ENCODE data around the gene TCF7L2.
"Not testable (repeated sequence)": the region's sequence is repeated elsewhere in the genome, so short reads cannot be mapped to it uniquely, and the experiment has no call there.

Gene TCF7L2

DNA sequence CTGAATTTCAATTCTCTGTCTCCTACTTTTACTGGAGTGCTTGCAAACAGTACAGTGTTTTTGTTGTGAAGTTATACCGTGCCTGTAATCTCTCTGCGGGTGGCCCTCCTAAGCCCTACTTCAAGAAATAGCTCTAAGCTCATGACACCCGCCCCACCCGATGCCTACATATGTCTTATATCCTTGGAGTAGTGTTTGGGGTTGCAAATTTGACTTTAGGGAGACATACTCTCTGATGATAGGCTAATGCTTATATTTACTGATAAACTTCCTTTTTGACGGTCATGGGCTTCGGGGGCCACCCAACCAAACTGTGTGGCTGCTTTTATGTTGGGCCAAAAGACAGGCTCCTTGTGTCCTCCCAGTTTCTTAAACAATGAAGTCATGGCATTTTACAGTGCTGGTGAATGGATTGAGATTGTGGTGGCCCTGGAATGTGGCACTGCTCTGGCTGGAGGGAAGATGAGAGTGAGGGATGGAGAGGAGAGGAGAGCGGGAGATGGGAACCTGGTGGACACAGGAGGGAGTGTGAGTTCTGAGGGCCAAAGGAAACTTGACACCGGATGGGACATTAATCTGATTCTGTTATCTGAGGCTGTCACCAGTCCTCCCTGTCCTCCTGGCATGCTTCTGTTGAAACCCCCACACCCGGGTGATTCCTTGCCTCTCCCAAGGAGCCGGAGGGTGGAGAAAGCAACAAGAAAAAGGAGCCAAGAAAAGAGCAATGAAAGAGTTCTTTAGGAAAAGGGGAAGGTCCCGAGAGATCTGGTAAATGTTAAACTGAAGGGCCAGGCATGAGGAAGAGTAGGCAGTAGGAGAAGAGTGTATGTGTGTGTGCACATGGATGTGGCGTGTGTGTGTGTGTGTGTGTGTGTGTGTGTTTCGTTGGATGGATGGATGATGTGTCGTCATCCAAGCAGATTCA is 113.3 kb downstream of the TCF7L2 start:
- WGBS (ENCODE audit: insufficient coverage) = 92% methylated on average over 5 of the region's 14 CpGs
- no peaks in the 10 kb centered on the region for H3K27me3 ChIP-seq (replicated peaks in 2 of 5; ENCODE audit: control insufficient read depth in 4 of 5, insufficient read depth in 5 of 5, low read length in 4 of 5)
- CTCF ChIA-PET = interaction anchor here (1.2 kb wide), 1 partner anchor 11 kb away, joined by 3 read pairs; no protein-coding TSS in a partner anchor
- no peaks in the 10 kb centered on the region for H3K9me3 ChIP-seq (ENCODE audit: control extremely low read depth in 1 of 5, control insufficient read depth in 4 of 5, insufficient read depth in 2 of 5, low read depth in 1 of 5, low read length in 4 of 5)
- peaks cover 0 to 4% (median under 1%) of the 10 kb centered on the region in 4 experiments for H3K36me3 ChIP-seq (ENCODE audit: control insufficient read depth in 4 of 4, insufficient read depth in 4 of 4, low read length in 3 of 4)
- H3K4me3 ChIP-seq (ENCODE audit: control insufficient read depth in 1 of 7, extremely low read depth in 1 of 7, insufficient read depth in 4 of 7, low read depth in 2 of 7, low read length in 6 of 7) = no peak overlapping the region
- H3K27ac ChIP-seq (ENCODE audit: insufficient read depth in 1 of 2, low read depth in 1 of 2, low read length in 2 of 2, poor library complexity in 1 of 2, severe bottlenecking in 2 of 2) = no peak overlapping the region
- POLR2A ChIA-PET = no interaction called here
- peaks cover 9 to 30% (median 25%) of the 10 kb centered on the region in 4 experiments for H3K4me1 ChIP-seq (ENCODE audit: control extremely low read depth in 1 of 4, control insufficient read depth in 4 of 4, insufficient read depth in 4 of 4, low read length in 3 of 4)
- no peak for DNase-seq

DNA sequence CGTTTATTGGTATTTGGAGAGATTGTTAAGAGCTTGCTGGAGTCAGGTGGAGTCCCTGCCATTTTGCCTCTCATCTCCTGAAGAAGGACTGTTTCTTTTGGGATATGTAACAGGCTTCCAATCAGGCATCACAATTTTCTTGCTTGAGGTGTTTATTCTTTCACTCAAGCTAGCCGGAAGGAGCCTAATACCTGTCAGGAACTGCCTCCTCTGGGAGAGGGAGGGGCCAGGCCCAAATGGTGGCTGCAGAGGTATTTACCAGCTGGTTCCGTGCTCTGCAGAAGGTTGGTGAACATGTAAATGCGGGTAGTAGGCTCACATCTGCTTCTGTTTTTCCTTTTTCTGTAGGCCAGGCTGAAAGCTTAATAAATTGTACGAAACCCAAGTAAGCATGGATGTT is 114.0 kb downstream of the TCF7L2 start:
- WGBS (ENCODE audit: insufficient coverage) = 100% methylated on average over 4 of the region's 5 CpGs

GRCh38 chr10:113066120-113066519 is 116.1 kb downstream of the TCF7L2 start:
- H3K27ac ChIP-seq (ENCODE audit: insufficient read depth in 1 of 2, low read depth in 1 of 2, low read length in 2 of 2, poor library complexity in 1 of 2, severe bottlenecking in 2 of 2); H3K9me3 ChIP-seq (ENCODE audit: control extremely low read depth in 1 of 5, control insufficient read depth in 4 of 5, insufficient read depth in 2 of 5, low read depth in 1 of 5, low read length in 4 of 5); H3K4me3 ChIP-seq (ENCODE audit: control insufficient read depth in 1 of 7, extremely low read depth in 1 of 7, insufficient read depth in 4 of 7, low read depth in 2 of 7, low read length in 6 of 7); H3K27me3 ChIP-seq (replicated peaks in 2 of 5; ENCODE audit: control insufficient read depth in 4 of 5, insufficient read depth in 5 of 5, low read length in 4 of 5); POLR2A ChIA-PET; H3K36me3 ChIP-seq (ENCODE audit: control insufficient read depth in 4 of 4, insufficient read depth in 4 of 4, low read length in 3 of 4); H3K4me1 ChIP-seq (ENCODE audit: control extremely low read depth in 1 of 4, control insufficient read depth in 4 of 4, insufficient read depth in 4 of 4, low read length in 3 of 4); DNase-seq: not testable (repeated sequence)
- 95% methylated on average over 3 of the region's 8 CpGs for WGBS (ENCODE audit: insufficient coverage)
- CTCF ChIA-PET = interaction anchor here (1.0 kb wide), 1 partner anchor 71 kb away, joined by 3 read pairs; no protein-coding TSS in a partner anchor

More for the DNA sequence above, 114.0 kb downstream of the TCF7L2 start:
- Histone ChIP-seq H3K27ac (ENCODE audit: insufficient read depth in 1 of 2, low read depth in 1 of 2, low read length in 2 of 2, poor library complexity in 1 of 2, severe bottlenecking in 2 of 2) (no peak overlapping the region), H3K4me3 (ENCODE audit: control insufficient read depth in 1 of 7, extremely low read depth in 1 of 7, insufficient read depth in 4 of 7, low read depth in 2 of 7, low read length in 6 of 7) (no peak overlapping the region), H3K36me3 (ENCODE audit: control insufficient read depth in 4 of 4, insufficient read depth in 4 of 4, low read length in 3 of 4) (peaks cover 0 to 8% (median under 1%) of the 10 kb centered on the region in 4 experiments), H3K4me1 (ENCODE audit: control extremely low read depth in 1 of 4, control insufficient read depth in 4 of 4, insufficient read depth in 4 of 4, low read length in 3 of 4) (peaks cover 9 to 23% (median 18%) of the 10 kb centered on the region in 4 experiments), H3K27me3 (replicated peaks in 2 of 5; ENCODE audit: control insufficient read depth in 4 of 5, insufficient read depth in 5 of 5, low read length in 4 of 5) (no peaks in the 10 kb centered on the region), H3K9me3 (ENCODE audit: control extremely low read depth in 1 of 5, control insufficient read depth in 4 of 5, insufficient read depth in 2 of 5, low read depth in 1 of 5, low read length in 4 of 5) (no peaks in the 10 kb centered on the region)
- no peak for DNase-seq
- CTCF ChIA-PET = interaction anchor here (1.2 kb wide), 1 partner anchor 11 kb away, joined by 3 read pairs; no protein-coding TSS in a partner anchor
- POLR2A ChIA-PET = no interaction called here

- H3K4me3 ChIP-seq (ENCODE audit: control insufficient read depth in 1 of 7, extremely low read depth in 1 of 7, insufficient read depth in 4 of 7, low read depth in 2 of 7, low read length in 6 of 7) = no peak overlapping the region
- no peaks in the 10 kb centered on the region for H3K27me3 ChIP-seq (replicated peaks in 2 of 5; ENCODE audit: control insufficient read depth in 4 of 5, insufficient read depth in 5 of 5, low read length in 4 of 5)
- ChIA-PET CTCF (interaction anchor here (0.7 to 1.0 kb wide), 2 partner anchors 30 to 71 kb away, joined by 3 read pairs; no protein-coding TSS in a partner anchor), POLR2A (no interaction called here)
- H3K4me1 ChIP-seq (ENCODE audit: control extremely low read depth in 1 of 4, control insufficient read depth in 4 of 4, insufficient read depth in 4 of 4, low read length in 3 of 4) = no peaks in the 10 kb centered on the region
- WGBS (ENCODE audit: insufficient coverage) = 100% methylated on average over 3 of the region's 6 CpGs
- H3K9me3 ChIP-seq (ENCODE audit: control extremely low read depth in 1 of 5, control insufficient read depth in 4 of 5, insufficient read depth in 2 of 5, low read depth in 1 of 5, low read length in 4 of 5) = no peaks in the 10 kb centered on the region
- peaks cover 3 to 8% (median 4%) of the 10 kb centered on the region in 4 experiments for H3K36me3 ChIP-seq (ENCODE audit: control insufficient read depth in 4 of 4, insufficient read depth in 4 of 4, low read length in 3 of 4)
- H3K27ac ChIP-seq (ENCODE audit: insufficient read depth in 1 of 2, low read depth in 1 of 2, low read length in 2 of 2, poor library complexity in 1 of 2, severe bottlenecking in 2 of 2) = no peak overlapping the region
- DNase-seq = no peak
Observed at GRCh38 chr10:113066561-113067312, 116.7 kb downstream of the TCF7L2 start.

DNA sequence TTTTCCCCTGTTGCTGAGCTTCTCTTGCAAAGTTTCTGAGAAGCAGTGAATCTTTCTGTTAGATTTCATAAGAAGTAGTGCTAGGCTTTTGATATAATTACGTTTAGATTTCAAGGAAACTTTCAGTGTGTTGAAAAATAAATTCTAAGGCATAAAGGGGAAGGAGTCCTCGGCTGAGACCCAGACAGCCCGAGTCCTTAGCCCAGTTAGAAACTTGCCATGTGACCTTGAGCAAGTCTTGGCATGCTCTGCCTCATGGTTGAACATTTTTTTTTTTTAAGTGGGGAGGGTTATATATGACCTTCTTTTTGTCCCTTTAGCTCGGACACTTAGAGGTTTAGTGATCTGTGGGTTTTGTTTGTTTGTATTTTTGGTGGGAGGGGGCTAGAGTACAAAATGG is 117.5 kb downstream of the TCF7L2 start:
- Histone ChIP-seq H3K36me3 (ENCODE audit: control insufficient read depth in 4 of 4, insufficient read depth in 4 of 4, low read length in 3 of 4) (peaks cover 3 to 5% (median 4%) of the 10 kb centered on the region in 4 experiments), H3K27me3 (replicated peaks in 2 of 5; ENCODE audit: control insufficient read depth in 4 of 5, insufficient read depth in 5 of 5, low read length in 4 of 5) (no peaks in the 10 kb centered on the region), H3K27ac (ENCODE audit: insufficient read depth in 1 of 2, low read depth in 1 of 2, low read length in 2 of 2, poor library complexity in 1 of 2, severe bottlenecking in 2 of 2) (no peak overlapping the region), H3K9me3 (ENCODE audit: control extremely low read depth in 1 of 5, control insufficient read depth in 4 of 5, insufficient read depth in 2 of 5, low read depth in 1 of 5, low read length in 4 of 5) (no peaks in the 10 kb centered on the region), H3K4me1 (ENCODE audit: control extremely low read depth in 1 of 4, control insufficient read depth in 4 of 4, insufficient read depth in 4 of 4, low read length in 3 of 4) (no peaks in the 10 kb centered on the region), H3K4me3 (ENCODE audit: control insufficient read depth in 1 of 7, extremely low read depth in 1 of 7, insufficient read depth in 4 of 7, low read depth in 2 of 7, low read length in 6 of 7) (no peak overlapping the region)
- CTCF ChIA-PET = no interaction called here
- DNase-seq = no peak
- POLR2A ChIA-PET = interaction anchor here (0.6 kb wide), 1 partner anchor 514 kb away, joined by 3 read pairs; no protein-coding TSS in a partner anchor
- WGBS (ENCODE audit: insufficient coverage) = 89% methylated on average over 4 of the region's 4 CpGs

DNA sequence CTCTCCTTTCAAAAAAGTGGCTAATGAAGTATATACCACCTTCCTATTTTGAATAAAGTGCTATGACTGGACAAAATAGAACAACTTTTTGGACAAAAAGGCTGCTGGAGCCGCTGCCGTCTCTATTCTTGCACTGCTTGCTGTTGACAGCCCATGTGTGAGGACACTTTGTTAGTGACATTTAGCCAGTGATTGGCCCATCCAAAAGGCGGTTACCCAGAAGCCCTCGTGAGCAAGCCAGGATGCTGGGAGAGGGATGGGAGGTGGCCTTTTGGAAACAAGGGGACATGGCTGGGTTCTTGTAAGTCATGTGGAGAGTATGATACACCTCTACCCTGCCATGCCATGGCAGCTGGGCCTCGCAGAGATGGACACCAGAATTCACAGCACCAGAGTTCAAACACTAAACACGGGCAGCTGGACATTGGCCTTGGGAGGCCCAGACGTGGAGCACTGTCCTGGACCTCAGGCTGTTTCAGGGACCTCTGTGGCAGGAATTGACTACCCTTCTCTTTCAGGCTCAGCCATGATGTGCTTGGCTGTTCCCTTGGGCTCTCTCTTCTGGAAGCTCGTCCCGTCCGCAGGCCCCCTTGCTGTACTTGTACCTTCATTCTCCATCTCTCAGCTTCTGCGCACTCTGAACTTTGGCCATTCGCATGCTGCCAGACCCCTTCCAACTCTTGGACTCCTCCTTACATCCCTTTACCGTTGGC is 118.3 kb downstream of the TCF7L2 start:
- POLR2A ChIA-PET = interaction anchor here (0.6 kb wide), 1 partner anchor 515 kb away, joined by 3 read pairs; no protein-coding TSS in a partner anchor

More for the DNA sequence above, 118.3 kb downstream of the TCF7L2 start:
- H3K27ac ChIP-seq (ENCODE audit: insufficient read depth in 1 of 2, low read depth in 1 of 2, low read length in 2 of 2, poor library complexity in 1 of 2, severe bottlenecking in 2 of 2) = no peak overlapping the region
- WGBS (ENCODE audit: insufficient coverage) = 99% methylated on average over 9 of the region's 13 CpGs
- no peaks in the 10 kb centered on the region for H3K27me3 ChIP-seq (replicated peaks in 2 of 5; ENCODE audit: control insufficient read depth in 4 of 5, insufficient read depth in 5 of 5, low read length in 4 of 5)
- no peaks in the 10 kb centered on the region for H3K4me1 ChIP-seq (ENCODE audit: control extremely low read depth in 1 of 4, control insufficient read depth in 4 of 4, insufficient read depth in 4 of 4, low read length in 3 of 4)
- peaks cover 3 to 5% (median 4%) of the 10 kb centered on the region in 4 experiments for H3K36me3 ChIP-seq (ENCODE audit: control insufficient read depth in 4 of 4, insufficient read depth in 4 of 4, low read length in 3 of 4)
- no peak overlapping the region for H3K4me3 ChIP-seq (ENCODE audit: control insufficient read depth in 1 of 7, extremely low read depth in 1 of 7, insufficient read depth in 4 of 7, low read depth in 2 of 7, low read length in 6 of 7)
- CTCF ChIA-PET = no interaction called here
- DNase-seq = no peak
- no peaks in the 10 kb centered on the region for H3K9me3 ChIP-seq (ENCODE audit: control extremely low read depth in 1 of 5, control insufficient read depth in 4 of 5, insufficient read depth in 2 of 5, low read depth in 1 of 5, low read length in 4 of 5)

Data from common myeloid progenitor, CD34-positive (primary cell).